ENCODE data around the gene ZNF792. TPM values are rescaled to one million over a fixed set of nuclear protein-coding genes. Genes with fewer than 3 reads are reported as not detected.

ZNF792 gene
- total and polyA plus RNA-seq, 2 of the 4 experiments (the other 2 are of a cell fraction): 1.5 to 4.8 TPM

DNA sequence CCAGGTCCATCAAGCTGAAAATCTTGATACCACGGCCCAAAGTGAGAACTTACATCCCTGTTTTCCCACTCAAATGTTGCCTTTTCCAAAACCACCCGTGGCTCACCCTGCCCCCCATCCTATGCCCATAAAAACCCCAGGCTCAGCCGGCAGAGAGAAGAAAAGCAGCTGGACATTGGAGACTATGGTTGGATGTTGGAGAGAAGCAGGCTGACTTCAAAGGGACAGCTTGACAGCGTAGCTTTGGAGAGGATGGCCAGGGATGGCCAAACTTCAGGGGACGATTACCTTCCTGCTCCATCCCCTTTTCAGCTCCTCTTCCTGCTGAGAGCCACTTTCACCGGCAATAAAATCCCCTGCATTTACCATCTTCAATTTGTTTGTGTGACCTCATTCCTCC lies 3.5 kb upstream of the ZNF792 start:
- Histone ChIP-seq H2BK20ac (ENCODE audit: low read depth, low read length) (no peak overlapping the region), H2AK5ac (ENCODE audit: low read depth, low read length) (no peak overlapping the region), H3K36me3 (ENCODE audit: control insufficient read depth, insufficient read depth, low read length) (no peaks in the 10 kb centered on the region), H3K9me1 (ENCODE audit: insufficient read depth, low read length) (peaks cover 4% of the 10 kb centered on the region; the same call in 1 of the 2 replicates), H2AFZ (replicated peaks; ENCODE audit: low read length, poor library complexity) (no peak overlapping the region), H4K8ac (ENCODE audit: low read depth in 2 of 2, low read length in 2 of 2) (no peak overlapping the region), H3K56ac (ENCODE audit: extremely low read depth, insufficient read depth, low read length) (no peak overlapping the region), H3K14ac (replicated peaks; ENCODE audit: low read depth, low read length) (no peak overlapping the region), H2BK15ac (ENCODE audit: low read depth, low read length) (no peak overlapping the region), H4K5ac (ENCODE audit: low read depth, low read length) (no peak overlapping the region), H2BK120ac (ENCODE audit: low read depth, low read length) (no peak overlapping the region), H3K9ac (ENCODE audit: low read depth, low read length) (no peak overlapping the region), H3K4me2 (ENCODE audit: low read depth, low read length) (no peak overlapping the region), H3K9me3 (ENCODE audit: control insufficient read depth, insufficient read depth, low read length) (peaks cover 10% of the 10 kb centered on the region), H3K79me1 (ENCODE audit: low read depth in 1 of 2, low read length in 2 of 2) (peaks cover 9 to 12% of the 10 kb centered on the region in 2 experiments), H3K27ac (ENCODE audit: insufficient read depth, low read length) (no peak overlapping the region), H3K23ac (ENCODE audit: low read depth, low read length) (no peak overlapping the region), H2AK9ac (replicated peaks; ENCODE audit: low read depth, low read length, poor library complexity) (no peak overlapping the region), H3K4me1 (ENCODE audit: control insufficient read depth, insufficient read depth, low read length) (0 out of 2 replicates have a peak, but pooled peaks cover 2% of the 10 kb centered on the region), H3K4ac (ENCODE audit: low read depth, low read length) (no peak overlapping the region), H3K27me3 (ENCODE audit: control insufficient read depth, insufficient read depth, low read length) (peaks cover 8% of the 10 kb centered on the region), H4K91ac (ENCODE audit: insufficient read depth, low read depth, low read length) (no peak overlapping the region), H2BK5ac (ENCODE audit: low read depth, low read length, poor library complexity, severe bottlenecking) (no peak overlapping the region), H3K18ac (ENCODE audit: low read depth, low read length) (no peak overlapping the region), H3K4me3 (ENCODE audit: insufficient read depth, low read depth, low read length) (no peak overlapping the region), H4K20me1 (ENCODE audit: insufficient read depth, low read length) (no peaks in the 10 kb centered on the region)
- WGBS, 2 experiments (ENCODE audit: extremely low coverage in 2 of 2, insufficient read length in 1 of 2): no CpG with 5 or more reads among the region's 6 CpGs
- intact Hi-C loops (cut with micrococcal nuclease) (no loop called here), in situ Hi-C loops (cut with MboI; ENCODE audit: low sequenced_read_pairs) (no loop called here), dilution Hi-C loops (cut with HindIII; ENCODE audit: low sequenced_read_pairs, unreplicated experiment) (no loop called here)
- ChIA-PET POLR2A (ENCODE audit: unreplicated experiment) (no interaction called here), CTCF (no interaction called here)
- TF ChIP-seq RAD21 (IDR thresholded peaks at IDR 0.05; ENCODE audit: low read length): no peak
- TF ChIP-seq, protein P1, sequence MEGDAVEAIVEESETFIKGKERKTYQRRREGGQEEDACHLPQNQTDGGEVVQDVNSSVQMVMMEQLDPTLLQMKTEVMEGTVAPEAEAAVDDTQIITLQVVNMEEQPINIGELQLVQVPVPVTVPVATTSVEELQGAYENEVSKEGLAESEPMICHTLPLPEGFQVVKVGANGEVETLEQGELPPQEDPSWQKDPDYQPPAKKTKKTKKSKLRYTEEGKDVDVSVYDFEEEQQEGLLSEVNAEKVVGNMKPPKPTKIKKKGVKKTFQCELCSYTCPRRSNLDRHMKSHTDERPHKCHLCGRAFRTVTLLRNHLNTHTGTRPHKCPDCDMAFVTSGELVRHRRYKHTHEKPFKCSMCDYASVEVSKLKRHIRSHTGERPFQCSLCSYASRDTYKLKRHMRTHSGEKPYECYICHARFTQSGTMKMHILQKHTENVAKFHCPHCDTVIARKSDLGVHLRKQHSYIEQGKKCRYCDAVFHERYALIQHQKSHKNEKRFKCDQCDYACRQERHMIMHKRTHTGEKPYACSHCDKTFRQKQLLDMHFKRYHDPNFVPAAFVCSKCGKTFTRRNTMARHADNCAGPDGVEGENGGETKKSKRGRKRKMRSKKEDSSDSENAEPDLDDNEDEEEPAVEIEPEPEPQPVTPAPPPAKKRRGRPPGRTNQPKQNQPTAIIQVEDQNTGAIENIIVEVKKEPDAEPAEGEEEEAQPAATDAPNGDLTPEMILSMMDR (conservative IDR thresholded peaks at IDR 0.05; ENCODE audit: low read depth, low read length): no peak
- TF ChIP-seq MAFK (IDR thresholded peaks at IDR 0.05; ENCODE audit: low read depth, low read length): no peak
- no peak for TF ChIP-seq BHLHE40 (IDR thresholded peaks at IDR 0.05; ENCODE audit: low read depth, low read length)
- no peak for TF ChIP-seq CHD1 (IDR thresholded peaks at IDR 0.05; ENCODE audit: low read depth, low read length)
- TF ChIP-seq CEBPB (IDR thresholded peaks at IDR 0.05; ENCODE audit: low read depth, low read length): no peak
- TF ChIP-seq, protein P2, sequence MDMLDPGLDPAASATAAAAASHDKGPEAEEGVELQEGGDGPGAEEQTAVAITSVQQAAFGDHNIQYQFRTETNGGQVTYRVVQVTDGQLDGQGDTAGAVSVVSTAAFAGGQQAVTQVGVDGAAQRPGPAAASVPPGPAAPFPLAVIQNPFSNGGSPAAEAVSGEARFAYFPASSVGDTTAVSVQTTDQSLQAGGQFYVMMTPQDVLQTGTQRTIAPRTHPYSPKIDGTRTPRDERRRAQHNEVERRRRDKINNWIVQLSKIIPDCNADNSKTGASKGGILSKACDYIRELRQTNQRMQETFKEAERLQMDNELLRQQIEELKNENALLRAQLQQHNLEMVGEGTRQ (IDR thresholded peaks at IDR 0.05; ENCODE audit: low read depth, low read length): no peak
- no peak for TF ChIP-seq MXI1 (IDR thresholded peaks at IDR 0.05; ENCODE audit: borderline replicate concordance, low read depth, low read length)
- BruUV-seq (replicated peaks): no TSS peak
- DNase-seq (no peak), ATAC-seq (ENCODE audit: low read depth) (no peak)

All from IMR-90 (cell line).